ENCODE results near the gene DNAJC9. TPM values are rescaled to one million over a fixed set of nuclear protein-coding genes. Genes with fewer than 3 reads are reported as not detected.

DNAJC9 gene
- total RNA-seq, 3 donors from 2014 or later (not counting 1 experiment from before 2014, with no cell fraction given), result 14.1 to 19.0 (median 17.4) TPM

- no peaks in the 10 kb centered on the region for H3K4me1 Mint-ChIP-seq
Observed at GRCh38 chr10:73219384-73219783, 27.7 kb downstream of the DNAJC9 start.

GRCh38 chr10:73218431-73219191 is 28.4 kb downstream of the DNAJC9 start:
- Mint-ChIP-seq H3K4me1 (no peaks in the 10 kb centered on the region), H3K36me3 (peaks cover 11% of the 10 kb centered on the region), H3K27me3 (ENCODE audit: low read depth in 2 of 2) (no peaks in the 10 kb centered on the region), H3K4me3 (no peak overlapping the region), H3K27ac (no peak overlapping the region), H3K9me3 (no peaks in the 10 kb centered on the region)
- TF ChIP-seq CTCF (IDR thresholded peaks at IDR 0.05), result no peak
- intact Hi-C loops (cut with micrococcal nuclease), result no loop called here
- peak in 1 of 2 donors; percentile 14 for DNase-seq
- Histone ChIP-seq H3K27ac (ENCODE audit: low read length) (no peak overlapping the region), H3K9me3 (ENCODE audit: control insufficient read depth, insufficient read depth, low read length) (no peaks in the 10 kb centered on the region), H3K27me3 (ENCODE audit: control insufficient read depth, insufficient read depth, low read length) (no peaks in the 10 kb centered on the region), H3K36me3 (ENCODE audit: control insufficient read depth, insufficient read depth, low read length) (peaks cover 12% of the 10 kb centered on the region), H3K4me3 (ENCODE audit: low read length) (no peak overlapping the region), H3K4me1 (ENCODE audit: control insufficient read depth, insufficient read depth, low read length) (no peaks in the 10 kb centered on the region)
- no peak for ATAC-seq
- 91% methylated on average over 2 of the region's 2 CpGs for WGBS (ENCODE audit: insufficient coverage)

More at GRCh38 chr10:73219384-73219783, 27.7 kb downstream of the DNAJC9 start:
- Histone ChIP-seq H3K27me3 (ENCODE audit: control insufficient read depth, insufficient read depth, low read length) (no peaks in the 10 kb centered on the region), H3K36me3 (ENCODE audit: control insufficient read depth, insufficient read depth, low read length) (peaks cover 15% of the 10 kb centered on the region), H3K4me3 (ENCODE audit: low read length) (no peak overlapping the region), H3K4me1 (ENCODE audit: control insufficient read depth, insufficient read depth, low read length) (no peaks in the 10 kb centered on the region), H3K9me3 (ENCODE audit: control insufficient read depth, insufficient read depth, low read length) (no peaks in the 10 kb centered on the region), H3K27ac (ENCODE audit: low read length) (no peak overlapping the region)
- Mint-ChIP-seq H3K27ac (no peak overlapping the region), H3K9me3 (no peaks in the 10 kb centered on the region), H3K27me3 (ENCODE audit: low read depth in 2 of 2) (no peaks in the 10 kb centered on the region), H3K36me3 (peaks cover 11% of the 10 kb centered on the region), H3K4me3 (no peak overlapping the region)
- DNase-seq, result no peak
- no peak for TF ChIP-seq CTCF (IDR thresholded peaks at IDR 0.05)
- ATAC-seq, result no peak
- intact Hi-C loops (cut with micrococcal nuclease), result no loop called here

GRCh38 chr10:73217628-73218027 is 29.4 kb downstream of the DNAJC9 start:
- Histone ChIP-seq H3K4me3 (ENCODE audit: low read length) (no peak overlapping the region), H3K9me3 (ENCODE audit: control insufficient read depth, insufficient read depth, low read length) (no peaks in the 10 kb centered on the region), H3K27me3 (ENCODE audit: control insufficient read depth, insufficient read depth, low read length) (no peaks in the 10 kb centered on the region), H3K4me1 (ENCODE audit: control insufficient read depth, insufficient read depth, low read length) (no peaks in the 10 kb centered on the region), H3K36me3 (ENCODE audit: control insufficient read depth, insufficient read depth, low read length) (peaks cover 12% of the 10 kb centered on the region), H3K27ac (ENCODE audit: low read length) (no peak overlapping the region)
- no peak for ATAC-seq
- H3K9me3 Mint-ChIP-seq, result no peaks in the 10 kb centered on the region
- no peaks in the 10 kb centered on the region for H3K27me3 Mint-ChIP-seq (ENCODE audit: low read depth in 2 of 2)
- no peak for TF ChIP-seq CTCF (IDR thresholded peaks at IDR 0.05)
- intact Hi-C loops (cut with micrococcal nuclease), result no loop called here
- H3K27ac Mint-ChIP-seq, result no peak overlapping the region
- no peak for DNase-seq
- H3K36me3 Mint-ChIP-seq, result peaks cover 11% of the 10 kb centered on the region
- H3K4me1 Mint-ChIP-seq, result no peaks in the 10 kb centered on the region
- 78% methylated on average over 2 of the region's 2 CpGs for WGBS (ENCODE audit: insufficient coverage)
- H3K4me3 Mint-ChIP-seq, result no peak overlapping the region

- no peaks in the 10 kb centered on the region for H3K4me1 ChIP-seq (ENCODE audit: control insufficient read depth, insufficient read depth, low read length)
- DNase-seq, result no peak
- intact Hi-C loops (cut with micrococcal nuclease), result no loop called here
- Mint-ChIP-seq H3K27ac (no peak overlapping the region), H3K36me3 (peaks cover 11% of the 10 kb centered on the region), H3K9me3 (no peaks in the 10 kb centered on the region), H3K27me3 (ENCODE audit: low read depth in 2 of 2) (no peaks in the 10 kb centered on the region), H3K4me3 (no peak overlapping the region), H3K4me1 (no peaks in the 10 kb centered on the region)
- no peak overlapping the region for H3K4me3 ChIP-seq (ENCODE audit: low read length)
- no peak for TF ChIP-seq CTCF (IDR thresholded peaks at IDR 0.05)
- no peak overlapping the region for H3K27ac ChIP-seq (ENCODE audit: low read length)
- ATAC-seq, result no peak
- H3K9me3 ChIP-seq (ENCODE audit: control insufficient read depth, insufficient read depth, low read length), result no peaks in the 10 kb centered on the region
- H3K27me3 ChIP-seq (ENCODE audit: control insufficient read depth, insufficient read depth, low read length), result no peaks in the 10 kb centered on the region
- 100% methylated on average over 1 of the region's 1 CpG for WGBS (ENCODE audit: insufficient coverage)
- H3K36me3 ChIP-seq (ENCODE audit: control insufficient read depth, insufficient read depth, low read length), result peaks cover 9% of the 10 kb centered on the region
Observed at GRCh38 chr10:73215749-73216148, 31.3 kb downstream of the DNAJC9 start.

All from natural killer cell (primary cell).